Inflammatory macrophage treated with lipopolysaccharide for 4 hours (primary cell): ENCODE results near the gene C2CD4A.

Experiments
- DNase-seq: peaks from one replicate; pipeline ENCODE4 v3.0.0-alpha.2; 2020

Gene C2CD4A

DNA sequence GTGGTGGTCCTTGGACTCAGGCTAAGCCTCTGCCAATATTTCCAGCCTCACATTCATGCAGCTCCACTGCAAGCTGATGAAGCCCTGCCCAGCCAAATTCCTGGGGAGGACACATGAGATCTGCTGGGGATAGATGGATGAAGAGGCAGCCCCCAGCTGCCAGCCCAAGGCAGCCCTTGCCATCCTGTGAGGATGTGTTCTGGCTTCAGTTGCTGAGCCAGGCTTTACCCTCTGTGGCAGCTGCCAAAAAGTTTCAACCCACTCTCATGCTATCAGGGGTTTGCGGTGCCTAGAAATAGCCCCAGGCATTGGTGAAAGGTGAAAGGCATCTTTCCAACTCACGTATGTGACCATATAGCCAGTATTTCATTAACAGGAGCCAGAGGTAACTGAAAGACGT, 37.6 kb downstream of the C2CD4A start:
- no peak for DNase-seq

DNA sequence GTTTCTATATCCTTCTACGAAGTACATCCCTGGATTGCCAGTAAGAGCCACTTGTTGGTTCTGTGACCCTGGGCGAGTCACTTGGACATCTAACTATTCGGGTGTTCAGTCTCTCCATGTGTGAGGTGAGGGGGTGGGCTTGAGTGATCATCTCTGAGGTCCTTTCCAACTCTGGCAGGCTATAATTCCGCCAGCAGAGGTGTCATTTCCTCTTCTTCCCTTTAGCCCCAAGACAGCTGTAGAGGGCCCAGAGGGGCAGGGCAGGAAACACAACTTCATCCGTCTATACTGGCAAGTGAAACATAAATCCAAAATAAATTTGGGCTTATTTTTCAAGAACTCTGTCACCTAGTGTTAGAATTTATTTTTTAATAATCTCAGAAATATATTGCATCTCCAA, 38.1 kb downstream of the C2CD4A start:
- no peak for DNase-seq

DNA sequence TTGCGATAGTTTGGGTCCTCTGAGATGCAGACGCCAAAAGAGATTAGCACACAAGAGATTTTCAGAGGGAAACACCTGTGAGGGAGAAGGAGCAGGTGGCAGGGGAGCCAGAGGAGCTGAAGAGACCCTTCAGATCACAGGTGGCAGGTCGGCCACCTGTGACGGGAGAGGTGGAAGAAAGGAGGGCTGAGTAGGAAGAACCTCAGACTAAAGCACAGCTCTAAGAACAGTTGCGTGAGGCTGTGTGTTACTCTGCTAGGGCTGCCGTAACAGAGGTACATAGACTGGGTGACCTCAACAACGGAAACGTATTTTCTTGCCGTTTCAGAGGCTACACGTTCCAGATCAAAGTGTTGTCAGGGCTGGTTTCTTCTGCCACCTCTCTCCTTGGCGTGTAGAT, 38.5 kb downstream of the C2CD4A start:
- DNase-seq: no peak

DNA sequence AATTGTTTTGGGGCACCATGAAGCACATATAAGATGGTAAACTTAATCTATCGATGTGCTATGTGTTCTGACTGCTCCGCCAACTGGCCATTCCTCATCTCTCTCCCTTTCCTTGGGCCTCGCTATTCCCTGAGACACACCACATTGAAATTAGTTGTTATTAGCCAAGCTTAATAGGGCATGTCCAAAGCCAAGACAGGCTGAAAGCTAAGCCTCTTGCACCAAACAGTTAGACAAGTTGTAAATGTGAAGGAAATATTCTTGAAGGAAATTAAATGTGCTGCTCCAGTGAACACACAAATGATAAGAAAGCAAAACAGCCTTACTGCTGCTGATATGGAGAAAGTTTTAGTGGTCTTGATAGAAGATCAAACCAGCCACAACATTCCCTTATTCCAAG, 39.3 kb downstream of the C2CD4A start:
- DNase-seq: no peak

DNA sequence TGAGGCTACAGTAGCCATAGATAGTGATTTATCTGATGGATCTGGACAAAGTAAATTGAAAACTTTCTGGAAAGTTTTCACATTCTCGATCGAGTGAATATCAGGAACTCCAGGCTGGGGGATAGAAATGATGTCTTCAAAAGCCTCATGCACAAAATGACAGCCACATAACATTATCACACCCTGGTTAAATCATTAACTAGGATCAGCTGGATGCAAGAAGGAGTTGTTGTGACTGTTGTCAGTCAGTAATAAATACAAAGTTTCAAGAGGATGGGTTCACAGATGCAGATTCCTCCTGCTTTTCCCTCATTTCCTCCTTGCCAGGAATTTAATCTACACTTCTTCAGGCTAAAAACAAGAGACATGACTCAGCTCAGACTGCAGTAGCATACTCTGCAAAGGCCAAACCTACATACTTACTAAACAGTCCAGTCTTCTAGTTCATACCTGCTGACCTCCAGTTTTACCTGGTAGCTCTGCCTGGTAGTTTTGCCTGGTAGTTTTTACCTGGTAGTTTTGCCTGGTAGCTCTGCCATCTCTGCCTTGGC, 40.9 kb downstream of the C2CD4A start:
- no peak for DNase-seq

DNA sequence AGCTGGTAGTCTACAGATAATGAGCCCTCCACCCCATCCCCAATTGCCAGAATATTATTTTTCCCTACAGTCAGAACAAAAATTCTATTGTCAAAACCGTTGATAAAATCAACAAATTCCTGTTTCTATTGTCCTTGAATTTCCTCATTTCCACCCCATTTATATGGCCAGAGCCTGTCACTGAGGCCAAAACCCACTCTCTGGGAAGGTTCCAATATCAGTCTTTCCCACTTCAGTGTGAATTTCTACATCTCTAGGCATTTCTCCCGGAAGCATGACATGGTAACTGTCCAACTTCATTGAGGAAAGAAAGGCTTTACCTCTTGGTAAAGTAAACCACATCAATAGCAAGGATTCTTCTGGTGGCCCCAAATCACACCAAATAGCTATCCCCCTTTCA, 41.6 kb downstream of the C2CD4A start:
- DNase-seq: no peak

DNA sequence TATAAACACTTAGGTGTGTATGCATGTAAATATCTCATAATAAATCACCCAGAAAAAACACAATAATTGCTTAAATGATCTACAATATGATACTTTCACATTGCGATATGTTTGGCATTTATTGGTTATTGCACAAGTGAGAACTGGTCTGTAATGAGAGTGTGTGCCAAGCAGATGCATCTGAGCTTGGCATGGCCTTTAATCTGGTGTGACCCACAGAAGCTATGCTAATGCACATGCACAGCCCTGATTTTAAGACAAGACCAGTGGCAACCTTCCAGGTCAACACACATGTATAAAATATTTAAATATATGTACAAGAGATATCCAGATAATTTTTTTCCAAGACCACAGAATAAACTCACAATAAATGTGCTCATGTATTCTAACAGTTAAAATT, 42.7 kb downstream of the C2CD4A start:
- DNase-seq: no peak

DNA sequence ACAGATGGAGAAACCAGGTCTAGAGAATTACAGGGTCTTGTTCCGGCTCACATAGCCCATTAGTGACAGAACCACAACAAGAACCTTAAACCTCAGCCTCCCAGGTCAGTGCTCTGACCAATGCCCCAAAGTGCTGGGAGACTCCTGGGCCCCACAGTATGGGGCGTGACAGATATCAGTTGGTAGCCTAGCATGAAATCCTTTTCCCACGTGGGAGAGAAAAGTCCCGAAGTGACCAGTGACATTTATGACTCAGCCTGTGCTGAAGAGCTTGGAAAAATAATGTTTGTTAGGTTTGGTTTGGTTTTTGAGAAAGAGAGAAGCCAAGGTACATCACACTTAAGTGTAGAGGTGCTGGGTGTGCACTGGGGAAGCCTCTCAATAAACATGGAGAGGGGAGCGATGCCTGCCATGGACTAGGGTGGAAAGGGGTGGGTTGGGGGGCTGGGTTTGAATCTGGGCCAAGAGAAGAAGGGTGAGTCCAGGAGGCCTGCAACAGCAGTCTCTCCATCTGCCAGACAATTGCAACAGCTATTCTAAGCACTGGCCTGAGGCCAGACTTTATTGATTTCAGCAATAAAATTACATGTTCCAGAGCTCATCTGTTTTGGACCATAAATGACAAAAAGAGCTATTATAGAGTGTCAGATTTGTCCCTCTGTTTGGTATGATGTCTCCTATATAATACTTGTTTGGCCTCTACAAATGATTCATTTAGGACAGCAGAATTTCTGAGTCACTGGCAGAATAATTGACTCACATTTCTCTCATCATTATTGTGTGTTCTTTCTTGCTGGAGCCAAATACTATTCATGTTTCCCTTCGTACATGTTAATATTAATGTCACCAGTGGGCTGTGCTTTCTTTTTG, 43.4 kb downstream of the C2CD4A start:
- no peak for DNase-seq

DNA sequence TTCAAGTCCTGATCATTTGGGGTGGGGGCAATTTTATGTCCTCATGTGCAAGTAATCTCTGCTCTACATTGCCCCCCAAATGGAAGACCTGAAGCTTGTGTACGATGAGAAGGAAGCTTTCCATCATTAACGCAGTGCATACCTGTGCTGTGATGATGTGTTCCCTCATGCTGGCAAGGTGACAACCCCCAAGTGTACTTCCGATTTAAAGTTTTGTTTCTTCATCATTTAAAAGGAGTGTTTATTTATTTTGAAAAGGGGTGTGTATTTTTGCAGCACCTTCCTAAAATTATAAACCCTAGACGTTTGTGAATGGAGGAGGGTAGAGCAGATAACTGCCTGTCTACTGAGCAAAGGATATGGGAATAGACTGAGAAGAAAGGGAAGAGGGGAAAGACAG, 45.3 kb downstream of the C2CD4A start:
- no peak for DNase-seq

DNA sequence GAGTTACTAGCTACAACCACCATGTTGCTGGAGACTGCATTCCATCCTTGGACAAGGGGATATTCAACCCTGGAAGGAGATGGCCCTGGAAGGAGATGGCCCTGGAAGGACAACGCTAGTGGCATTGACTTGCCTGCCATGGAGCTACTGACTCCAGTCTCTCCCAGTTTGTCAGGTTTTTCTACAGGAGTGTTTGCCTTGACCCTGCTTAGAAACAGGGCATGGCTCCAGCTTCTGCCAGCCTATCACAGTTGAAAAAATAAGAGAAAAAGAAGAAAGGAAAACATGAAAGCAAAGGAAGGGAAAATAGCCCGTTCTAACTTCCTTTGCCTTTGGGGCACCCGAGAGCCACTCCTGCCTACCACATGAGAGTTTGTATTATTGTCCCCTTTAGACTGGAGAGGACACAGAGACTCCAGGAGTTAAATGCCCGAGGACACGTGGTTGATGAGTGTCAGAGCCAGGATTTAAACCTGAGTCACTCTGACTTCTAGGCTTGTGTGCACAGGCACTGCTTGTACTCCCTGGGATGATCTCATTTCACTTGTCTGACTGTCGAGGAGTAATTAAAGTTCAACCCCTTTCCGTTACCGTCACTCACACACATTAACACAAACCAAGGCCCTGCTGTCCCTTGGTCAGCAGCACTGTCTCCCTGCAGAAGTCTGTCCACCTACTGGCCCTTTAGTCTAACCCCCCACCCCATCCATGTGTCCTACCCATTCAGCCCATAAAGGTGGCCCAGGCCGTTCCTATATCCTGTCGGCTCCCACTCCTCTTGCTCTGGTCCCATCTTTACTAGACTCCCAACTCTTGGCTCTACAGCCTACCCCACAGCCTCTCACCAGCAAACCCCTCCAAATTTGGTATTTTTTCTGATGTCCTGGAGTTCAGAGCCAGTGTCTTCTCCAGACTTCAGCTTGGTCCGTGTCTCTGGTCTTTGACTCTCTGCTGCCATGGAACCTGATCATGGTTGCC, 46.1 kb downstream of the C2CD4A start:
- no peak for DNase-seq

DNA sequence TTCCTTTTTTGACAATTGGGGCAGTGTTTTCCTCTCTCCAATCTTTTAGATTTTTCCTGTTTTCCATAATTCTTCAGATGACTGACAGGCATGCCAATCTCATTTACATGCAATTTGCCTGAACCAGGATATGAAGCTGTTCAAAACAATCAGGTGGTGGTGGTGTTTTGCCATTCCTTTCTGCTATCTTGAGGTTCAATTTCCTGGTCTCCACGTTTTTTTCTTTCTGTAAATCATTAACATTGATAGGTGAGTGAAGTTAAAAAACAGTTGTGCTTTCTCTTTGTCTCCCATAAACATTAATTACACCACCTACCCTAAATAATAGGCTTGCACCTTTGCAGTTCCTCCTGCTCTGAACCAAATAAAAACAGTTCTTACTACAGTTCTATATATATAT, 49.1 kb downstream of the C2CD4A start:
- no peak for DNase-seq

DNA sequence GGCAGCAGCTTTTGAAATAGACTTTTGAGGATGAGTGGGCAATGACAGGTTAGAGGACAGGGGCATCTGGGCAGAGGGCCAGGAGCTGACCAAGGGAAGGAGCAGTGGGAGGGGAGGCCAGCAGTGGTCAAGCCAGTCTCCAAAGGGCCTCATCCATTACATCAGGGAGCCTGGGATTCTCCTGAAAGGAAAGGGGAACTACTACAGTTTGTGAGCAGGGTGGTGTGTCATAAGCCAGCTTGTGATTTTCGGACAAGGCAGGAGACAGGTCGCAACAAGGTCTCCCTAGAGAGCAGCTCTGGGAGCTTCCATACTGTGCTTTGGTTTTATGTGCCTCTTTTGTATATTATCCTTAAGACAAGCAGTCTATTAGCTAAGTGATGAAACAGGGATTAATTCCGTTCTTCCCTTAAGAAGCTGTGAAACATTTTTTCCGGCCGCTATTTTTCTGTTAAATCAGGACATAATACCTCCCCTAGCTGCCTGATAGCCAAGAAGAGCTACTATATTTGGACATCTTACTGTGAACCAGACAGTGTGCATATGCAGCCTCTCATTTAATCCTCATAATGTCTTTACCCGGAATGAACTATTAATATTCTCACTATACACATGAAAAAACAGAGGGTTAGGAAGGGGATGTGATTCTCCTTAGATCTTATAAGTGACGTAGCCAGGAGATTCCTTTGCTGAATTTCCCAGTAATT, 51.9 kb downstream of the C2CD4A start:
- DNase-seq: peak; percentile 84

DNA sequence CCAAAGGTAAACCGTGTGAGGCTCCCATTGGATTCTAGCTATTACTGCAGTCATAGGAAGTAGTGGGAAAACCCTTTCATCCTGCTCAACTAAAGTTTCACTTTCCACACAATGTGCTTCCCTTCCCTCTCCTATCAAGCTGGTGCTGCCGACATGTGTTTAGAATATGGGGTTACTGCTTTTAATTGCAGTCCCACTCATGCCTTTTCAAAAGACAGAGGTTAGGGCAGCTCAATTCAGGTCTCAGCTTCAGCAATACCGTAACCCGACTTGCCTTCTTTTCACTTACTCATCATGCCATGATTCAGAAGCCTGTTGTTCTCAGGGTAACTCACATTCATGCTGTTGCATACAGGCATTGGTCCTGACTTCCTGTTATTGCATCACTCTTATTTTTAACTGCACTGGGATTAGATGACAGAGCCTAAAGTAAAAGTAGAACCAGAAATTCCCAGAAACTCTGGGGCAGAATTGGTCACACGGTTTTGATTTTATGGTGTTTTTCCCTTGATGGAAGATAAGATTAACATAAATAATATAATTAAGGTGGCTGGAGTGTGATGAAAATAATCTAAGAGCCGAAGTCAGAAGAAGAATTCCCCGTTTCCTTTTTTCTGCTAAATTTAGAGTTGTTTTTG, 52.6 kb downstream of the C2CD4A start:
- peak; percentile 96 for DNase-seq

DNA sequence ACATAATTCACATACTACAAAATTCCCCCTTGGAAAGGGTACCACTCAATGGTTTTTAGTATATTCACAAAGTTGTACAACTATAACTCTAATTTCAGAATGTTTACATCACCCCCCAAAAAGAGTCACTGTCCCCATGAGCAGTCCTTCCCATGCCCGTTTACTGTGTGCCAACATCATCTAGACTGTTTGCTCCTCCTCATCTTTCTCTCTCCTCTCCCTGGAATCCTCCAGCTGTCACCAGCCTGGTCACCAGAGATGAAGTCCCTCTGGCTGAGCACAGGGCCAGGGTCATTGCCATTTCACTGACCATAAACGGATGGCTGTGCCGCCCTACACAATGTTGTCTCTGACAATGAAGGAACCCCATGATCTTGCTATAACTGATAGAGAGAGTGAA, 53.1 kb downstream of the C2CD4A start:
- DNase-seq: no peak
